GM19324 (cell line): ENCODE measurements around the gene PLET1.

Experiments used
- ATAC-seq: cut with Tn5 transposase; IDR thresholded peaks from one replicate; pipeline ENCODE4 v1.9.1; 2021; ENCODE audit warnings: mild to moderate bottlenecking, moderate library complexity; ENCODE audit not compliant: unreplicated experiment, low FRiP score

Gene PLET1

DNA sequence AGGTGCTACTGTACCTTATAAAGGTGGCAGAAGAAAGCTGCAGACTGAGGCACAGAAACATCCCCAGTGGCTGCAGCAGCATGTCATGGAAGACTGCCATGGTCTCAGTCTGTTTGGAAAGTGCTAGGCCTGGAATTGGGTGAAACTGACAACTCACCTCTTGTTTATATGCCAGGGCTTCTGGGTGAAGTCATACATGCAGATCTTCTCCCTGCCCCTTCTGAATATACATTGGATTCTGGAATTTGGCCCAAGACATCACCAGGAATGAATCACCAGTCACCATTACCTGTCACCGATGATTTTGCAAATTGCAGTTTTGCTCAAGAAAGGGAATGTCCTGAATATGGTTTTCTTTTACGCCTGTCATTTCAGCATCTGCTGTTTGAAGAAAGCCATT, at the start of gene PLET1:
TSS of gene PLET1 (minus strand) at position 371 of the 400 bp plus-strand sequence. CDS start at position 100, 271 bp downstream.
- no peak for ATAC-seq

GRCh38 chr11:112310419-112310818, 49.8 kb upstream of the PLET1 start:
- no peak for ATAC-seq

GRCh38 chr11:112308651-112309050, 48.0 kb upstream of the PLET1 start:
- no peak for ATAC-seq

- ATAC-seq: no peak
Observed at GRCh38 chr11:112307616-112308015, 47.0 kb upstream of the PLET1 start.

- ATAC-seq: no peak
Observed at GRCh38 chr11:112306230-112306629, 45.6 kb upstream of the PLET1 start.

DNA sequence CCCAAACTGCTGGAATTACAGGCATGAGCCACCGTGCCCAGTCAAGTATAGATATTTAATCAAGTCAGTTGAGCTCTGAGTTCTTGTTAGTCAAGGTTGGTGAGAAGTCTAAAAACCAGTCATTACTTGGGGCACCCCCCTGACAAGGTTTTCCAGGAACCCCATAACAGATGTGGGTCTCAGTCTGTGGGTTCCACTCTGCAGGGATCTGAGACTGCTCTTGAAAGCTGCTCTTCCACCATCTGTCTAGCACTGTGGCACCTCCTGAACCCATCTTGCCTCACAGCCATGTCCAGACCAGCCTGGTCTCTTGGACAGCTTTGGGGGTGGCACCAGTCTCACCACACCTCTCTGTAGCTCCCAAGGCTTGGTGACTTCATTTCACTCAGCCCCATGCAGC, 44.3 kb upstream of the PLET1 start:
- ATAC-seq: no peak

GRCh38 chr11:112303616-112304015, 43.0 kb upstream of the PLET1 start:
- ATAC-seq: no peak

- ATAC-seq: no peak
Observed at GRCh38 chr11:112302226-112302868, 41.7 kb upstream of the PLET1 start.

DNA sequence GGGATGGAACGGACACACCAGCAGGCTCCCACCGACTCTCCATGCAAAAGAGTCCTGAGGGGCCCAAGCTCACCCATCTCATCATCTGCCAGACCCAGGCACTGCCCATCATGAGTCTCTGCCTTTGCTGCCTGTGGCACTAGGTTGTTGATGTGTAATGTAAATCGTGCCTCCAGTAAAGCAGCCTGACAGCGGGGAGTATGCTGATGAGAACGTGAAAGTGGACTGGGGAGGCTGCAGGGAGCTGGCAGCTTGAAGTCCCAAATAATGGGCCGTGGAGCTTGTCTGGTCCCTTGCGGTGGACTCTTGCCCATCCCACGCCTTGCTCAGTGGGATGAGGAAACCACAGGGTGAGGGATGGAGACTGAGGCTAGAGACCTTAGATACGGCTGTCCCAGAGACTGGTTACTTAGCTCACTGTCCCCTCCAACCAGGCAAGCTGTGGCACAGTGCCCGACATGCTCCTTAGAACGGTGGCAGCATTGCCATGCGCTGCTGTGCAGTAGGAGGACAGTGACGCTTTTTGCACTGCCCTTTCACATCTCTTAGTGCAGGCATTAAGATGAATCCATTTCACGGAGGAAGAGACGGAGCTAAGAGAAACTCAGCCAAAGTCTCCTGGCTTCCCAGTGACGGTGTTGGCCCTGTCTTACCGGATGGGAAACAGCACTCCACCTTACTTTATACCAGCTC, 39.6 kb upstream of the PLET1 start:
- ATAC-seq: no peak

DNA sequence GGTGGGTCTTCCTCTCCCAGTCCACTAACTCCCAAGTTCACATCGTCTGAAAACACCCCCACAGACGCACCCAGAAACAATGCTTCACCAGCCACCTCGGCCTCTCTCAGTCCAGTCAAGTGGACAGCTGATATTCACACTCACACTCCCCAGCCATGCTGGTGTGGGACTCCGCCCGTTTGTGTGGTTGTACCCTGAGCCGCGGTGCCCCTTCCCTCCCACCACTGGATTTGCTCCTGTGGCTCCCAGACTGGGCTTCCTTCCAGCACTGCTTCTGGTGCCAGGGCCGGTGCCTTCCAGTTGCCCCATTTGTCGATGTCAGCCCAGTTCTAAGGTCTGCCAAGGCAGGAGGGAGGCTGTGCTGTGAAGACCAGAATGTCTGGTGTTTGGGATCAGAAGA, 37.9 kb upstream of the PLET1 start:
- no peak for ATAC-seq

- no peak for ATAC-seq
Observed at GRCh38 chr11:112297248-112297866, 36.7 kb upstream of the PLET1 start.

- ATAC-seq: no peak
Observed at GRCh38 chr11:112296044-112296443, 35.4 kb upstream of the PLET1 start.

DNA sequence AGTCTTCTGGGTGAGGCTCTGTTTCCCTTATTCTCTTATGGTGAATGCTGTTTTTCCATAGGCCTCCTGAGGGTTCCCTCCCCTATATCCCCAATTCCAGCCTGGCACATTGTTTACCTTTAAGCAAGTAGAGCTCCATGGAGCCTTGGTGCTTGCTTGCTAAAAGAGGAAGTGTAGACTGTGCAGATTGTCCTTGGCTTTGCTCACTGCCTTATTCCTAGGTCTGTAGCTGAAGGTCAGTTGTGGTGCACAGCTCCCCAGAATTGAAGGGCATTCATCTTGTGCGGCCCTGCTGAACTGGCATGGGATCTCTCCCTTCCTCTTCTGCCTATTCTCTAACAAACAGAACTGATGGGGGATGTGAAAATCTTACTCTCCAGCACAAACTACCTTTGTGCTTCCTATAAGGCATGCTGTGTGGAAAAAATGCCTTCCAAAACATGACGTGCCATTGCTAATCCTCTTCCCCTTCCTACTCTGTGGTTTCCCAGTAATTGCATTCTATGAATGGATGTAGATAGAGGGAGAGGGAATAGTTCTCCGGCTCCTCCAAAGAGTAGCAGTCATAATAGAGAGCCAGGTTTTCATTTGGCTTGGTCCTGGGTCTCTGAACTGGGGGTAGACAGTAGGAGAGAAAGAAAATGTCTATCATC, 34.2 kb upstream of the PLET1 start:
- ATAC-seq: no peak

GRCh38 chr11:112293614-112294013, 33.0 kb upstream of the PLET1 start:
- no peak for ATAC-seq

- ATAC-seq: no peak
Observed at GRCh38 chr11:112292785-112293407, 32.2 kb upstream of the PLET1 start.

DNA sequence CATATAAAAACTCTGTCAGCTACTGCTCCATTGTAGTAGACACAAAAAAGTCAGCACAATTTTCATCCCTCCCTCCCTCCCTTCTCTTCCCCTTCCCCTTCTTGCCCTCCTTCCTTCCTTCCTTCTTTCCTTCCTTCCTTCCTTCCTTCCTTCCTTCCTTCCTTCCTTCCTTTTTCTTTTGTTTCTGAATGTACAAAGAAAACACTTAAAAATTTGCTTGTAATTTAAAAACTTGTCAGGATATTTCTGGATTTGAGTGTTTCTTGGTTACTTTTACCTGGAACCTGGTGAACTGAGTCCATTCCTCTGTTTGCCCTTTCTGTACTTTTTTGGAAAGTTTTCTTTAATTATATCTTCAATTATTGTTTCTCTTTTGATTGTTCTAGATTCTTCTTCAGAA, 31.5 kb upstream of the PLET1 start:
- ATAC-seq: no peak

DNA sequence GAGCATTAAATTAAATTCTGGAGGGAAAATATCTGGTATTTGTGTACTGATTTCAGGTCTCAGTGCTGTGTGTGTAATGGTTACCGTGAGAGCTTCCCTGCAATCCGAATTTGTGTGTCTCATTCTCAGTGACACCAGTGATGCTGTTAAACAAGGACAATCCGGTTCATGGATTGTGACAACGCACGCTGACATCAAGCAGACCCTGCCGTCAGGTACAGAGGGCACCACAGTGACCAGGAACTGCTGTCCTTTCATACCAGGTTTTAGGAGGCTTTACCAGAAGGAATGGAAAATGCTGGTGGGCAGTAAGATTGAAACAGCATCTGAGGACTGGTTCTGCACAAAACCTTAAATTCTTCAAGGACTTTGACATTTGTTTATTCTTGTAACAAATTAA, 30.5 kb upstream of the PLET1 start:
- ATAC-seq: no peak

DNA sequence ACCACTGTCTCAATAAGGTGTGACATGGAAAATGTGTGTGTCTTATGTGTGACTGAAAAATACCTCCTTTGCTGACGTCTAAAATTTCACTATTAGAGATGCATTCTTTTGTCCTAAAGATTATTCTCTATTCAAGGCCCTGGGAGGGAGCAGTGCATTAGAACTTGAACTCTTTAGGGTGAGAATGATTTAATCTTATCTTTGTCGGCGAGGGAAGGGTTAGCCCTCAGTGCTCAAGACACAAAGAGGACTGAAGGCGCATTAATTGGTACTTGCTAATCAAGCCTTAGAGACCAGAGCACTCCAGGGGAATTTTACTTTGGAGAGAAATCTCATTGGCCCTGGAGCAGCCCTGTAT, 29.8 kb upstream of the PLET1 start:
- no peak for ATAC-seq

DNA sequence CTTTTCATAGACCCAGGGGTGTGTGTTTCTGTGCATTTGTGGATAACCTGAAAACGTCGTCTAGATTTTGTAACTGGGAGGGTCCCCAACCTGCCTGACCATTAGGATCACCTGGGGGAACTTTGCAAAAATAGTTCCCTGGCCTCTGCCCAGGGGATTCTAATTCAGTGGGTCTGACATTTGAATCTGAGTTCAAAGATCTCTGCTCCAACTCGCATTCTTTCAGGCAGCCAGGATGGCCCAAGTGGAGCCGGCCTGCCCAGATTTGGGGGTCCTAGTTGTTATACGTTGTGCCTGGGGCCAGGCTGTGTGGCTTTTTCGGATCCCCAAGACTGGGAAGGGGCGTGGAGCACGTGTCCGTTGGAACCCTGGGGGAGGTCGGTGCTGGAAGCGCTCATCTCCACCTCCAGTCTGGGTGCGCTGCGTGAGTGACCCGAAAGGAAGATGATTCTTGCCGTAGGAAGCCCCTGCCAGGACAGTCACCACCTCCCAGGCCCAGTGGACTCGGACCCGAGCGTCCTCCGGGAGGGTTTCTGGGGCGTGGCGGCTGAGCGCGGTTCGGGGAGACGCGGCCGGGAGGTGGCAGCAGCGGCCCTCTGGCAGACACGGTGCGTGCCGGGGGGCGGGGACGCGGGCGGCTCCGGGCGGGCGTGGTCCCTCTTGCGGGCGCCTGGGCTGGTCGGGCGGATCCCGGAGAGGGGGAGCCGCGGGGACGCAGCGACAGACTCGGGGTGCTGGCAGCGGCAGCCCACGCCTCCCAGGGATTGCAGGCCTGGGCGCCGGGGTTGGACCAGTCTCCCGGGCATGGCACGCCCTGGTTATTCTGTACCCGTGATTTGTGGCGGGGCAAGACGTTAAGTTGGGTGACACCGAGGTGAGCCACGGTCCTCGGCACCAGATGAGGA, 29.2 kb upstream of the PLET1 start:
- ATAC-seq: peak; percentile 86

- ATAC-seq: no peak
Observed at GRCh38 chr11:112288021-112288420, 27.4 kb upstream of the PLET1 start.
